Measurements from ENCODE around the gene COL5A1. TPM values are rescaled to one million over a fixed set of nuclear protein-coding genes. Genes with fewer than 3 reads are reported as not detected.

Gene COL5A1
- total RNA-seq, 1 donor, result 295 TPM

DNA sequence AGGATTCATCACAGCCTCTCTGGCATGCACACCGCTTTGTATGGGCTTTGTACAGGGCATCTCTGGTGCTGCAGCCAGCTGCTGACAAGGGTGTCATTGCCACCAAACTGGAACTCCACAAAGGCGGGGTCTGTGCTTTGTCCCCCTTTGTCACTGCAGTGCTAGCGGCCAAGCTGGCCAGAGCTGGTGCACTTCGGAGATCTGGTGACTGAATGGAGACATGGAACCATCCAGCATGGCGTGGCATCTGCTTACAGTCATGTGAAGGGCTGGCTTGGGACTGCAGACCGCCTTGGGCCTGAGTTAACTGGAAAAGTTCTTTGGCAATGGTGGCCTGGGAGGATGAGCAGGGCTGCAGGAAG lies 18.7 kb upstream of the COL5A1 start:
- H3K4me3 ChIP-seq (ENCODE audit: low read depth, low read length), result no peak overlapping the region
- DNase-seq (ENCODE audit: low read depth), result no peak
- TF ChIP-seq, protein P1, sequence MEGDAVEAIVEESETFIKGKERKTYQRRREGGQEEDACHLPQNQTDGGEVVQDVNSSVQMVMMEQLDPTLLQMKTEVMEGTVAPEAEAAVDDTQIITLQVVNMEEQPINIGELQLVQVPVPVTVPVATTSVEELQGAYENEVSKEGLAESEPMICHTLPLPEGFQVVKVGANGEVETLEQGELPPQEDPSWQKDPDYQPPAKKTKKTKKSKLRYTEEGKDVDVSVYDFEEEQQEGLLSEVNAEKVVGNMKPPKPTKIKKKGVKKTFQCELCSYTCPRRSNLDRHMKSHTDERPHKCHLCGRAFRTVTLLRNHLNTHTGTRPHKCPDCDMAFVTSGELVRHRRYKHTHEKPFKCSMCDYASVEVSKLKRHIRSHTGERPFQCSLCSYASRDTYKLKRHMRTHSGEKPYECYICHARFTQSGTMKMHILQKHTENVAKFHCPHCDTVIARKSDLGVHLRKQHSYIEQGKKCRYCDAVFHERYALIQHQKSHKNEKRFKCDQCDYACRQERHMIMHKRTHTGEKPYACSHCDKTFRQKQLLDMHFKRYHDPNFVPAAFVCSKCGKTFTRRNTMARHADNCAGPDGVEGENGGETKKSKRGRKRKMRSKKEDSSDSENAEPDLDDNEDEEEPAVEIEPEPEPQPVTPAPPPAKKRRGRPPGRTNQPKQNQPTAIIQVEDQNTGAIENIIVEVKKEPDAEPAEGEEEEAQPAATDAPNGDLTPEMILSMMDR (IDR thresholded peaks at IDR 0.05; ENCODE audit: insufficient read depth, low read depth, low read length), result no peak

DNA sequence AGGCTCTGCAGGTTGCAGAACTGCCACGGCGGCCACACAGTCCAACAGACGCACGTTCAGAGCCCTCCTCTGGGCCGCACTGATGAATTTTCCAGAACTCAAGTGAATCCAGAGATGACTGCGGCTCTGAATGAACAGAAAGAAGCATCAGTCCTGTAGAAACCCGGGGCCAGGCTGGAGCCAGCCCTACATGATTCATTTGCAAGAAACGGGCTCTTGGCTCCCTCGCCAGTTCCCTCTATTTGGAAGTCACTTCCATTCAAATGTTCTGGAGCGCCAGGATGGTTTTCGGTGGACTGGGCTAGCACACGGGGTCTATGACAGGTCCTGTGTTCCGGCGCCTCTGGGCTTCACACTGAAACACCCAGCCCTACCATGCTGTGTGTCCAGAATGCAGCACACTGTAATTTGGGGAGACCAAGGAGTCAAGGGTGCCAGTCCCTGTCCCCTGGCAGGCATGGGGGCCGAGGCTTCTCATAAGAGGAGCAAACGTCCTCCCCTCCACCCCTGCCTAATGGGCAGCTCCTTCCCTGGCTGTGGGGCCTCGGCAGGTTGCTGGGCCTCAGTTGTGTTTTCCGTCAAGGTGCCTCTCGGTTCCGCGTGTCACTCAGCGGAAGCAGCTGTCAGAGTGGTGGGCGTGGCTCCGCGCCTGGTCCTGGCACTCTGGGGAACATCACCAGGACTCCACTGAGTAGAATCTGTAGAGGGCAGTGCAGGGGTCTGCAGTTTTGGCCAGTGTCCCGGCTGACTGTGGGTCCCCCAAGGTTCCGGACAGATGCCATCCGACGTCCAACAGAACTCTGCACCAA lies 18.1 kb upstream of the COL5A1 start:
- TF ChIP-seq, protein P1 (IDR thresholded peaks at IDR 0.05; ENCODE audit: insufficient read depth, low read depth, low read length), result no peak
- no peak overlapping the region for H3K4me3 ChIP-seq (ENCODE audit: low read depth, low read length)
- DNase-seq (ENCODE audit: low read depth), result no peak

DNA sequence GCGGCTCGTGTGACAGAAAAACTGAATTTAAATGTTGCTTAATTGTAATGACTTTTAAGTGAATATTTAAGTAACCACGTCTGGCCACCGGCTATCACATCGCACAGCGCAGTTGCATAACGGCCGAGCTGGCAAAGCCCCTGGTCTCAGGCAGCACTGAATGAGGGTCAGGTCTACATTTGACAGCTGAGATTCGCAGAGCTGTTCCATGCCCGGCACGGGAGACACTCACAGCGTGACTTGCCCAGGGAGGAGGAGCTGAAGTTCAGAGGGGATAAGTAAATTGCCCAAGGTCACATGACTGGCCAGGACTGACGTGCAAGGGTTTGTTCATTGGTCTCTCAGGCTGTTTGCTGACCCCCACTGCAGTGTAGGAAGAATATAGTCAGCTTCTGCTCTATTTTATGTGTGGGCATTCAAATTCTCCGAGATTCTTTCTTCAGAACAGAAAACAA lies 17.4 kb upstream of the COL5A1 start:
- no peak overlapping the region for H3K4me3 ChIP-seq (ENCODE audit: low read depth, low read length)
- DNase-seq (ENCODE audit: low read depth), result peak; percentile 55
- TF ChIP-seq, protein P1 (IDR thresholded peaks at IDR 0.05; ENCODE audit: insufficient read depth, low read depth, low read length), result no peak

DNA sequence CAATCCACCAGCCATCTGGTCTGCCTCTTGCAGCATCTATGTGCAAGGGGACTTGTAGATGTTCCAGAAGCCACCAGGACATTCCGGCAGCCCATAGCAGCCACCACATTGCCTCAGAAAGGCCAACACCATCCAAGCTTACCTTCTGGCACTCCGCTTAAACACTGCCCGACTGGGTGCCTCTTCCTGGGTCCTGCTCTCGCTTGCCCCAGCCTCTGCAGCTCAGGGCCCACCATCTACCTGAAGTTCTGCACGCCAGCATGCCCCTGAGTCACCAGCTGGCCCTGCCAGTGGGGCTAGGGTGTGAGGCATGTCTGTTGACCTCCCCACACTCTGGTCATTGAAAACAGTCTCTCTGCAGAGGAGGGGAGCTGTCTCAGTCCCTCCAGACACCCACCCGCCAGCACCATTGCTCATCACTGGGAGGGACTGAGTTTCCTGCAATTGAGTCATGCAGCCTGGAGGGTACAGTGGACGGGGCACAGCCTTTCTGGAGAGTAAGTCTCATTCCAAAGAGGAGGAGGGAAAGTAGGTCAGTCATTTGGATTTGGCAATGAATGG lies 16.9 kb upstream of the COL5A1 start:
- TF ChIP-seq, protein P1 (IDR thresholded peaks at IDR 0.05; ENCODE audit: insufficient read depth, low read depth, low read length), result no peak
- DNase-seq (ENCODE audit: low read depth), result peak; percentile 84
- H3K4me3 ChIP-seq (ENCODE audit: low read depth, low read length), result no peak overlapping the region

DNA sequence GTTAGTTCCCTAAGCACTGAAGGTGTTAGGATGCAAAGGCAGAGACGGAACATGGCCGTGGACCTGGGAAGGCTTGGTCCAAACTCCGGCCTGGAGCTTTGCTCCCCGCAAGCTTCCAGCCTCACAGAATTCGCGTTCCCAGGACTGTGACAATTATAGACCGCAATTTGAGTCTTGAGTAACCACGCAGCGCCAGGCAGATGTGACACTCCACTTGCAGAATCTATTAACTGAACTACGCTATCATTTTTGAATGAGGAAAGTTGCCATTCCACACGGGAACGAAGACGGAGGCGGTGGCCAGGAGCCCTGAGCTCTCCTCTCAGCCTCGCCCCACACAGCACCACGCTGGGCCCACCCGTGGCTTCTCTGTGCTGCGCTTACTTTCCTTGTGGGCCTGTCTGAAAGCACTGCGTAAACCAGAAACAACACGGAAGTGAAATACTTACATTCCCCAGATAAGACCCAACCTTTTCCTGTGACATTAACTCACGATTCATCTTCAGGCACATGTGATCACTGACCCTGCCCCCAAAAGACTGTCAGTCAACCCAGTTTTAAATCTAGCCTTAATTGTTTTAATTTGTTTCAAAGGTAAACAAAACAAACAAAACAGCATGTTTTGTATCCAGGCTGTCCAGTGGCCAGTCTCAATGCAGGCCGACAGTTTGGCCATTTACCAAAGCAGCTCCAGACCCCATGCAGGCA lies 16.1 kb upstream of the COL5A1 start:
- H3K4me3 ChIP-seq (ENCODE audit: low read depth, low read length), result no peak overlapping the region
- DNase-seq (ENCODE audit: low read depth), result peak; percentile 82
- TF ChIP-seq, protein P1 (IDR thresholded peaks at IDR 0.05; ENCODE audit: insufficient read depth, low read depth, low read length), result no peak

DNA sequence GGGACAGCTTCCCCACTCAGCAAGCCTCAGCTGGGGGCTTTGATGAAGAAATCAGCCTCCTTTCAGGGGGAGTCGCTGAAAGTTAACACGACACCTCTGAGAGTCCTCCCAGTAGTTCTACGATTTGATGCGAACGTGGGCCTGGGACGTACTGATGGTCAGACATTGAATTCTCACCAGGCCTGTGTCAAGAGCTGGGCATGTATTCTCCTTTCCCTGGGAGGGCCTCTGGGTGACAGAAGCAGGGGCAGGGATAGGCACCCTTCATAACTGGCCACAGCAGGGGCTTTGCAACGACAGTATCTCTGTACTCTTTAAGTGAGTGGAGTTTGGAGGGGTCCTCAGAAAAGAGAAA lies 15.6 kb upstream of the COL5A1 start:
- DNase-seq (ENCODE audit: low read depth), result no peak
- TF ChIP-seq, protein P1 (IDR thresholded peaks at IDR 0.05; ENCODE audit: insufficient read depth, low read depth, low read length), result no peak
- H3K4me3 ChIP-seq (ENCODE audit: low read depth, low read length), result no peak overlapping the region

Measured in fibroblast of villous mesenchyme (primary cell).